KOPT-K1 (cell line): ENCODE data around the gene PRELP.

Source experiments
- H3K27ac ChIP-seq: fragments of 200-600 bp; sonication (generic); 2 replicates; pipeline ENCODE4 v1.5.1; 2016; ENCODE audit warnings: antibody characterized with exemption, mild to moderate bottlenecking, low read depth, low read length; ENCODE audit not compliant: poor library complexity, severe bottlenecking
- H3K36me3 ChIP-seq: fragments of 200-600 bp; sonication (generic); 2 replicates; pipeline ENCODE4 v1.5.1; 2017; ENCODE audit warnings: antibody characterized with exemption, mild to moderate bottlenecking, low read length, moderate library complexity; ENCODE audit not compliant: insufficient read depth
- H3K9me3 ChIP-seq: fragments of 200-600 bp; sonication (generic); 2 replicates; pipeline ENCODE4 v1.5.1; 2017; ENCODE audit warnings: antibody characterized with exemption, low read length, mild to moderate bottlenecking; ENCODE audit not compliant: insufficient read depth, poor library complexity, severe bottlenecking

PRELP gene

GRCh38 chr1:203479646-203480045, 4.0 kb downstream of the PRELP start:
- no peak overlapping the region for H3K27ac ChIP-seq
- H3K9me3 ChIP-seq: no peaks in the 10 kb centered on the region
- H3K36me3 ChIP-seq: no peaks in the 10 kb centered on the region

DNA sequence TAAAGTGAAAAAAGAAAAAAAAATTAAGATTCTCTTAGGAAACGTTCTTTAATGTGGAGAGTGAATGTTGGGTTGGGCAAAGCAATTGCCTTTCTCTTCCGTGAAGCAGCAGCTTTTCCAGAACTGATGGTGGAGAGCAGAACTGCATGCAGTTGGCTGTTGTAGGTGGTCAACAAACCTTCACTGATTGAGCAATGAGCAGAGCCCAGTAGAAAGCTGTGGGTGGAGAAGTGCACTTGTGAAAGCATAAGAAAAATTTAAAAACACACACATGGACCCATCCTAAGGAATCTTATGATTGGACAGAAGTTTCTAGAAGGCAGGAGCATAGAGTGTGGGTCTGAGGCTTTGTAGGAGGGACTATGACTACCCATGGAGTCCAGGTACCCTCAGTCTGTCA, 4.5 kb downstream of the PRELP start:
- no peaks in the 10 kb centered on the region for H3K9me3 ChIP-seq
- H3K27ac ChIP-seq: no peak overlapping the region
- H3K36me3 ChIP-seq: no peaks in the 10 kb centered on the region

- H3K27ac ChIP-seq: no peak overlapping the region
- no peaks in the 10 kb centered on the region for H3K36me3 ChIP-seq
- no peaks in the 10 kb centered on the region for H3K9me3 ChIP-seq
Observed at GRCh38 chr1:203480525-203481084, 5.0 kb downstream of the PRELP start.

DNA sequence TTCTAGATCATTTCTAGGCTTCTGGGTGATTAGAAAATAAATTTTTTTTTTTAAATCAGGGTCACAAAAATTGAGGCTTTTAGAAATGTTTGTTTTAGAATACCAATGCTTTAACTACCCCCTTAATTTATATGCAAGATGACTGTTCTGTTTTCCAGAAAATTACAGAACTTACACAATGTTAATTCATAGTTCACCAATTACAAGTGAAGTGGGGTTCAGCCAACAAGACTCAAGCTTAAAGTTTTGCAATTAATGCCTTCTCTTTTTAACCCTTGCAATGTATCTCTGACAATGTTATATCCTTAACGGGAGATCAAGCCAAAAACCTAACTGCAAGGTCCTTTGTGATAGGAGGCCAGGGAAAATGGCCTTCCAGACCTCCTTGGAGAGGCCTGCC, 5.6 kb downstream of the PRELP start:
- no peak overlapping the region for H3K27ac ChIP-seq
- no peaks in the 10 kb centered on the region for H3K36me3 ChIP-seq

GRCh38 chr1:203486618-203487370, 11.2 kb downstream of the PRELP start:
- Histone ChIP-seq H3K27ac (no peak overlapping the region), H3K36me3 (no peaks in the 10 kb centered on the region), H3K9me3 (no peaks in the 10 kb centered on the region)

More for the DNA sequence above, 5.6 kb downstream of the PRELP start:
- H3K9me3 ChIP-seq: no peaks in the 10 kb centered on the region

DNA sequence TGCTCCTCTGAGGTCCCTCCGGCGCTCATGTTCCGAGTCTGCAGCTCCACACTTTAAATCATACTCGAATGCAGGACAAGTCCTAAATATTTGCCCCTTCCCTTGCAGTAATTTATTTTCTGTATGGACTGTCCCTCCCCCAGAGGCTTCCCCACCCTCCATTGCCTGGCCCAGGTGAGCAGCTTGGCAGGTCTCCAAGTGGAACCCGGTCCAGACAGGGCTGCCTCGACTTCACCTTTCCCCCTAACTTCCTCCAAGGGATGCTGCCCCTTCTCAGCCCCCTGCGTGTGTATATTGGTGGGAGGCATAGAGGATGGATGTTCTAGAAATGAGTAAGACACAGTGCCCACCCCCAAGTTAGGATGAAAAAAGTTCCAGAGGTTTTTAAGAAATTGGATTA, 12.9 kb downstream of the PRELP start:
- H3K27ac ChIP-seq: no peak overlapping the region

GRCh38 chr1:203490607-203491006, 15.0 kb downstream of the PRELP start:
- H3K27ac ChIP-seq: no peak overlapping the region
- H3K9me3 ChIP-seq: no peaks in the 10 kb centered on the region
- H3K36me3 ChIP-seq: no peaks in the 10 kb centered on the region

More for the DNA sequence above, 12.9 kb downstream of the PRELP start:
- Histone ChIP-seq H3K9me3 (no peaks in the 10 kb centered on the region), H3K36me3 (no peaks in the 10 kb centered on the region)

- no peaks in the 10 kb centered on the region for H3K9me3 ChIP-seq
- H3K27ac ChIP-seq: no peak overlapping the region
- no peaks in the 10 kb centered on the region for H3K36me3 ChIP-seq
Observed at GRCh38 chr1:203491664-203492063, 16.1 kb downstream of the PRELP start.

DNA sequence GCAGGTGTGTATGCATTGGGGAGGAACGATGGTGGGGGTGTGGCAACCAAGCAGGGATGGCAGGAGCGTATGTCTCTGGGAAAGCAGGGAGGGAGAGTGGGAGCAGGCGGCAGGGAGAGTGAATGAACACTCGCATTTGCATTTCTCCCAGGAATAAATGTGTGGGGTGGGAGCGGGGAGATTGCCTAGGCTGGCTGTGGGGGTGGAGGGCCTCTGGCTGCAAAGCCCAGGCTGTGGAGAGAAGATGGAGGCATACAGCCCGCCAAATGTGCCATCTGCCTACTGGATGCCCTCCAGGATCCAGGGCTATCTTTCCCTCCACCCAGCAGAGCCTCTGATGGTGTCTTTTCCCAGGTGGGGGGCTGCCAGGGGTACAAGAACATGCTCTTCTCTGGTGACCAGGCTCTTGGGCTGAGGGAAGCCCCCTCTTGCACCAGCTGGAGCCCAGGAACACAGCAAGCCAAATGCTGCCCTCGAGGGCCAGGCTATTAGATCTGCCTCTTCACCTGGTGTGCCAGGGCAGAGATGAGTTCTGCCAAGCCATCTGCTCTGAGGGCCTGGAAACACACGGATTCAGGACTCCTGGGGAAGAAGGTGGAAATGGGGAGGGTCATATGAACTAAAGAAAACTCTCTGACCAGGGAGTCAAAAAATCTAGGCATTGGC, 16.6 kb downstream of the PRELP start:
- H3K36me3 ChIP-seq: no peaks in the 10 kb centered on the region
- H3K27ac ChIP-seq: no peak overlapping the region
- H3K9me3 ChIP-seq: no peaks in the 10 kb centered on the region

DNA sequence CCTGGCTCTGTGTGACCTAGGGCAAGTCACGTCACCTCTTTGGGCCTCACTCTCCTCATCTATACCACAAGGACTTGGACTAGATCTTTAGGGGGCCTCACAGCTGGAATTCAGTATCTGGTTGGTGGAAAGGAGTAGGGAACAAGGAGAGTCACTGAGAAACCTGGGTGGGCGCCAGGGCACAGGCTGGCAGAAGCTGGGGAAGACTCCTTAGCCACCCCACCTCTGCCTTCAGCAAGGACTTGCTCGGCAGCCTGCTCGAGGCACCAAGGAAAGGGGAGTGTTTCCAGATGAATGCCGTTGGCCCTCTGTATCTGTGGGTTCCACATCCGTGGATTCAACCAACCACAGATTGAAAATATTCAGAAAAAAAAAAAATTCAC, 17.1 kb downstream of the PRELP start:
- no peaks in the 10 kb centered on the region for H3K36me3 ChIP-seq
- H3K27ac ChIP-seq: no peak overlapping the region
- no peaks in the 10 kb centered on the region for H3K9me3 ChIP-seq

DNA sequence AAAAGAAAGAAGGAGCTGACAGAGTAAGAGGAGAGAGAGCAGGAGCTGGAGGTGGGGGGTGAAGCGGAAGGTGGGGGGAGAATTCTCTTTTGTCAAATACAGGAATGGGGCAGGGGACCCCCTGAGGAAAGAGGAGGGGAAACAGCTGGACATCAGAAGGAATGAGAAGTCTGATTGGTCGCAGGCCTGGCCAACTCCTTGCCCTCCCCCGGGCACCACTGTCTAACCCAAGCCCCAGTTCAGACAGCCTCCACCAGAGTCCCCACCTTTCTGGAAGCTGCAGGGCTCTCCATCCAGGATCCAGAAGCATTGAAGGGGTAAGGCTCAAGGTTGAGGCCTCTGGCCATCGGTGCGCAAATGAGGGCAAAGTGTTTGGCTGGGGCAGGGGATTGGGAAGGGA, 18.3 kb downstream of the PRELP start, which contains the start of gene OPTC:
OPTC (plus strand) TSS at position 253 of the 400 bp plus-strand sequence. CDS start 1,853 bp downstream, outside the sequence.
- Histone ChIP-seq H3K27ac (no peak within 1 kb of the TSS), H3K36me3 (no peaks in the 10 kb centered on the region), H3K9me3 (no peaks in the 10 kb centered on the region)

- Histone ChIP-seq H3K9me3 (no peaks in the 10 kb centered on the region), H3K36me3 (no peaks in the 10 kb centered on the region), H3K27ac (no peak overlapping the region)
Observed at GRCh38 chr1:203495845-203496244, 20.2 kb downstream of the PRELP start.

GRCh38 chr1:203497269-203497777, 21.7 kb downstream of the PRELP start:
- H3K36me3 ChIP-seq: no peaks in the 10 kb centered on the region
- no peaks in the 10 kb centered on the region for H3K9me3 ChIP-seq
- no peak overlapping the region for H3K27ac ChIP-seq

DNA sequence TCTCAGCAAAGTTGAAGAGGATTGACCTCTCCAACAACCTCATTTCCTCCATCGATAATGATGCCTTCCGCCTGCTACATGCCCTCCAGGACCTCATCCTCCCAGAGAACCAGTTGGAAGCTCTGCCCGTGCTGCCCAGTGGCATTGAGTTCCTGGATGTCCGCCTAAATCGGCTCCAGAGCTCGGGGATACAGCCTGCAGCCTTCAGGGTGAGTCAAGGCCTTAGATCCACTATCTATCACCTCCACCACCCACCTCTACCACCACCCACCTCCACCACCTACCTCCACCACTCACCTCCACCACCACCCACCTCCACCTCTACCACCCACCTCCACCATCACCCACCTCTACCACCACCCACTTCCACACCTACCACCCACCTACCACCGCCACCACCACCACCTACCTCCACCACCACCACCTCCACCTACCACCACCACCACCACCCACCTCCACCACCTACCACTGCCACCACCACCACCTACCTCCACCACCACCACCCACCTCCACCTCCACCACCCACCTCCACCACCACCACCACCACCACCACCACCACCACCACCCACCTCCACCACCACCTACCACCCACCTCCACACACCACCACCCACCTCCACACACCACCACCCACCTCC, 24.2 kb downstream of the PRELP start:
- no peaks in the 10 kb centered on the region for H3K36me3 ChIP-seq
- no peak overlapping the region for H3K27ac ChIP-seq
- H3K9me3 ChIP-seq: no peaks in the 10 kb centered on the region

- Histone ChIP-seq H3K9me3 (no peaks in the 10 kb centered on the region), H3K27ac (no peak overlapping the region), H3K36me3 (no peaks in the 10 kb centered on the region)
Observed at GRCh38 chr1:203500279-203500678, 24.7 kb downstream of the PRELP start.
